PC-3 (cell line): ENCODE results near the gene TGOLN2.

Experiments used
- EZH2 ChIP-seq: fragments of 300-600 bp; sonication (generic); IDR thresholded peaks from one replicate; pipeline ENCODE4 v1.6.1; 2017; ENCODE audit warnings: antibody characterized with exemption, mild to moderate bottlenecking, low read length; ENCODE audit not compliant: unreplicated experiment
- EZH2phosphoT487 ChIP-seq: fragments of 300-600 bp; sonication (generic); IDR thresholded peaks from 2 replicates; pipeline ENCODE4 v1.6.1; 2018; ENCODE audit warnings: mild to moderate bottlenecking, antibody characterized with exemption, low read length, borderline replicate concordance
- TF ChIP-seq, protein P1 (sequence below): fragments of 300-600 bp; sonication (generic); conservative IDR thresholded peaks from 2 replicates; pipeline ENCODE4 v1.5.1; 2017; ENCODE audit warnings: antibody characterized with exemption, low read depth, mild to moderate bottlenecking, low read length

DNA sequence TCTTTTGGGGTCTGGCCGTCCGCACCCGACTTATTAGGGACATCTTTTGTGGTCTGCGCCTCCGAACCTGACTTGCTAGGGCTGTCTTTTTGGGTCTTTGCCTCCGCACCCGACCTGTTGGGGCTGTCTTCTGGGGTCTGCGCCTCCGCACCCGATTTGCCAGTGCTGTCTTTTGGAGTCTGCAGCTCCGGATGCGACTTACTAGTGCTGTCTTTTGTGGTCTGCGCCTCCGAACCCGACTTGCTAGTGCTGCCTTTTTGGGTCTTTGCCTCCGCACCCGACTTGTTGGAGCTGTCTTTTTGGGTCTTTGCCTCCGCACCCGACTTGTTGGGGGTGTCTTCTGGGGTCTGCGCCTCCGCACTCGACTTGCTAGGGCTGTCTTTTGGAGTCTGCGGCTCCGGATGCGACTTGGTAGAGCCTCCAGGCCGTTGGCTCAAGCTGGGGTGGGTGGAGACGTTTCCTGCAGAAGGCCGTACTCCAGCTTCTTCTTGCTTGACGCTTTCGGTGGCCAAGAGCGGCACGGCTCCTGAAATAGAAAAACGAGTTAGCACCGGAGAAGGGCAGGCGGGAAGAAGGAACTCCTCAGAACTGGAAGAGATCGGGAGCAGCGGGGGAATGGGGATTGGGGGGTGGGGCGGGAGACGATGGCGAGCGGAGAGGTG lies 498 bp downstream of the TGOLN2 start:
- TF ChIP-seq, protein P1, sequence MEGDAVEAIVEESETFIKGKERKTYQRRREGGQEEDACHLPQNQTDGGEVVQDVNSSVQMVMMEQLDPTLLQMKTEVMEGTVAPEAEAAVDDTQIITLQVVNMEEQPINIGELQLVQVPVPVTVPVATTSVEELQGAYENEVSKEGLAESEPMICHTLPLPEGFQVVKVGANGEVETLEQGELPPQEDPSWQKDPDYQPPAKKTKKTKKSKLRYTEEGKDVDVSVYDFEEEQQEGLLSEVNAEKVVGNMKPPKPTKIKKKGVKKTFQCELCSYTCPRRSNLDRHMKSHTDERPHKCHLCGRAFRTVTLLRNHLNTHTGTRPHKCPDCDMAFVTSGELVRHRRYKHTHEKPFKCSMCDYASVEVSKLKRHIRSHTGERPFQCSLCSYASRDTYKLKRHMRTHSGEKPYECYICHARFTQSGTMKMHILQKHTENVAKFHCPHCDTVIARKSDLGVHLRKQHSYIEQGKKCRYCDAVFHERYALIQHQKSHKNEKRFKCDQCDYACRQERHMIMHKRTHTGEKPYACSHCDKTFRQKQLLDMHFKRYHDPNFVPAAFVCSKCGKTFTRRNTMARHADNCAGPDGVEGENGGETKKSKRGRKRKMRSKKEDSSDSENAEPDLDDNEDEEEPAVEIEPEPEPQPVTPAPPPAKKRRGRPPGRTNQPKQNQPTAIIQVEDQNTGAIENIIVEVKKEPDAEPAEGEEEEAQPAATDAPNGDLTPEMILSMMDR: no peak
- TF ChIP-seq EZH2: no peak
- no peak for TF ChIP-seq EZH2phosphoT487
